GM12864 (cell line): Measurements from ENCODE around the gene ARID3A.

Experiments used
- DNase-seq: peaks from one replicate; pipeline ENCODE4 v3.0.0-alpha.2; 2011; ENCODE audit warnings: low read depth
- H3K4me3 ChIP-seq: 2 replicates; pipeline ENCODE4 v1.5.1; 2011; ENCODE audit warnings: mild to moderate bottlenecking, low read depth, low read length, control low read depth
- CTCF ChIP-seq: IDR thresholded peaks from 2 replicates; pipeline ENCODE4 v1.5.1; 2011; ENCODE audit warnings: low read depth, mild to moderate bottlenecking, moderate library complexity, low read length, control low read depth, inconsistent platforms; ENCODE audit errors: missing control alignments

The ARID3A gene

DNA sequence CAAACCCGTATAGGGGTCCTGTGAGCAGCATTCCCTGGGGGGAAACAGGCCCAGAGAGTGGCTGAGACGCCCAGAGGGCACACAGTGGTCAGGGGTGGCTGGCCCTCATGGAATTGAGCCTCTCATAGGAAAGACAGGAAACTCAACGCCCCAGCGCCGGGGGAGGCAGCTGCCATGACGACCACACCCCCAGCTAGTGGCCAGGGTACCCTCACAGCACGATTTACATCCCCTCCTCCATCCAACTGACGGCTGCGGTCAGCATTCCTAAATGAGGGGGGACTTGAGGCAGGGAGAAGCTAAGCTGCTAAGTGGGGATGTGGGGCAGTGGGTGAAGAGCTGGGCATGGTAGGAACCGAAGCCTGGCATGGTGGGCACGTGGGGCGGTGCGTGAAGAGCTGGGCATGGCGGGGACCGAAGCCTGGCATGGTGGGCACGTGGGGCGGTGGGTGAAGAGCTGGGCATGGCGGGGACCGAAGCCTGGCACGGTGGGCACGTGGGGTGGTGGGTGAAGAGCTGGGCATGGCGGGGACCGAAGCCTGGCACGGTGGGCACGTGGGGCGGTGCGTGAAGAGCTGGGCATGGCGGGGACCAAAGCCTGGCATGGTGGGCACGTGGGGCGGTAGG is 42.9 kb upstream of the ARID3A start:
- no peak for DNase-seq
- H3K4me3 ChIP-seq, result no peak overlapping the region
- no peak for TF ChIP-seq CTCF

DNA sequence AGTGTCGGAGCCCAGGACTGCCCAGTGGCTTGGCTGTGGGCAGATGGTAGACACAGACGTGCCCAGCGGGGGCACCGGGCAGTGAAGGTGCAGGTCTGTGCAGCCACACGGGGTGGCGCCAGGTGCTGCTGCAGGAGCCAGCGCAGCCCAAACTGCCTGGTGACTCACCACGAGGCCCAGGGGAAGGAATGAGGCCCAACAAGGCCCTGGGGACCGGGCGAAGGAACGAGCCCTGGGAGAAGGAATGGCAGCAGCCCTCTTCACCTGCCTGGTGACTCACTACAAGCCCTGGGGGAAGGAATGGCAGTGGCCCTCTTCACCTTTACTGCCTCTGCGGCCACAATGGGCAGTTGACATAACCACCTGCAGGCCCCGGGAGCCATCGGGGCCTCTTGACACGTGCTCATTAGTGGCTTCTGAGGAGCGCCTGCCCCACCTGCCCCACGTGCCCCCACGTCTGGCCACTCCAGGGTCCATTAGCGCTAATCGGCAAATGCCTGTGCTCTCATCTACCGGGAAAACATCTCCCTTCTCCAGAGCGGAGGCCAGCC is 42.1 kb upstream of the ARID3A start:
- no peak for DNase-seq
- no peak for TF ChIP-seq CTCF
- H3K4me3 ChIP-seq, result no peak overlapping the region

DNA sequence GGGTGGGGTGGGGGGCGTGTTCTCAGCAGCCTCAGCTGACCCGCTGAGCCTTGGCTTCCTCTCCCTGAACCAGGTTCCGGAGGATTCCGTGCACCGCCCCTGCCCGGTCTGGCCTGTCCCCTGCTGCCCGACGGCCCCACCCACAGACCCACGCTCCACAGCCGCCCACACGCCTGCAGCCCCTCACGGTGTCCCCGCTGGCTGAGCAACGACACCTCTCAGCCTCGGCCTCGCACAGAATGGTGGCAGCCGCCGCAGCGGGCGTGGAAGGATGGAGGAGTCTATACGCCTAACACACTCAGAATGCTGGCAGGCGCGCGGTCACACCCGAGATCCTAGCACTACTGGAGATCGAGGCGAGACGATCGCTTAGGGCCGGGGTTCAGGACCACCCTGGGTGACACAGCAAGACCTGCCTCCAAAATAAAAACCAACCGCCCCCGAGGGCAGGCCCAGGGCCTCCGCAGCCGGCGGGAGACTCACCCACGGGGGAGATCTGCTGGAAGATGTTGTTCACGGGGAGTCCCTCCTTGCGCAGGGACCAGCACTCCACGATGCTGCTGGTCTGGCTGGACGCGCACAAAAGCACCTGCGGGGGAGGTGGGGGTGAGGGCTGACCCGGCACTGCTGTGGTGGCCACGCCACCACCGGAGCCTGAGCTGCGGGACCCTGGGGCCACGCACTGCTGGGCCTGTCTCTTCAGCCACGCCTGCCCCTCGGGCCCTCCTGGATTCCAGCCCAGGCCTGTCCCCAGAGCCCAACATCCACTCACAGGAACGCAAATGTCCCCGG is 41.2 kb upstream of the ARID3A start:
- TF ChIP-seq CTCF, result no peak
- DNase-seq, result no peak
- no peak overlapping the region for H3K4me3 ChIP-seq

GRCh38 chr19:885536-886224 is 40.2 kb upstream of the ARID3A start:
- DNase-seq, result no peak
- no peak for TF ChIP-seq CTCF
- no peak overlapping the region for H3K4me3 ChIP-seq

DNA sequence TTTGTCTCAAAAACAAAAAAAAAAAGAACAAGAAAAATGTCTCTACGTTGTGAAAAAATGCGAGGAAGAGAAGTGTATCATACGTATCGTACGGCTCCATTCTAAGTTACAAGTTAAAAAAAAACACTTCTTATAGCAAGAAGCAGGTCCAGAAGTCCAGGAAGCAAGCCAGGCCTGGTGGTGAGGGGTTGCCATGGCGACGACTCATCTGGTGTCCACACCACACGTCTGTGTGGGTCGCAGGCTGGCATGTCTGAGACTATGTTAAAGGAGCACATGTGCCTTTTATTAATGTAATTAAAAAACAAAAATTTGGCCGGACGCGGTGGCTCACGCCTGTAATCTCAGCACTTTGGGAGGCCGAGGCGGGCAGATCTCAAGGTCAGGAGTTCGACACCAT is 38.8 kb upstream of the ARID3A start:
- TF ChIP-seq CTCF, result no peak
- DNase-seq, result no peak
- no peak overlapping the region for H3K4me3 ChIP-seq

- TF ChIP-seq CTCF, result no peak
- DNase-seq, result no peak
- no peak overlapping the region for H3K4me3 ChIP-seq
These were observed 38.2 kb upstream of the ARID3A start for GRCh38 chr19:887599-887998.
